ENCODE measurements around the gene SYNPO2. TPM values are rescaled to one million over a fixed set of nuclear protein-coding genes. Genes with fewer than 3 reads are reported as not detected.
A peak's percentile ranks its signal among the peaks of the same experiment; 100 is the strongest.
"Not testable (repeated sequence)": the region's sequence is repeated elsewhere in the genome, so short reads cannot be mapped to it uniquely, and the experiment has no call there.

Gene SYNPO2
- total RNA-seq, 1 donor from 2014 or later: 0.26 TPM

GRCh38 chr4:118974758-118975157 lies 86.1 kb downstream of the SYNPO2 start:
- DNase-seq (ENCODE audit: low spot score): no peak
- no peaks in the 10 kb centered on the region for H3K9me3 Mint-ChIP-seq
- no peak overlapping the region for H3K27ac Mint-ChIP-seq
- H3K36me3 Mint-ChIP-seq (ENCODE audit: low read depth): no peaks in the 10 kb centered on the region
- intact Hi-C loops (cut with micrococcal nuclease): no loop called here
- no peak overlapping the region for H3K4me3 Mint-ChIP-seq
- H3K4me1 Mint-ChIP-seq (ENCODE audit: low read depth): no peaks in the 10 kb centered on the region
- peaks cover 4% of the 10 kb centered on the region for H3K27me3 Mint-ChIP-seq (ENCODE audit: insufficient read depth)

- H3K36me3 Mint-ChIP-seq (ENCODE audit: low read depth): no peaks in the 10 kb centered on the region
- intact Hi-C loops (cut with micrococcal nuclease): no loop called here
- H3K9me3 Mint-ChIP-seq: no peaks in the 10 kb centered on the region
- H3K4me3 Mint-ChIP-seq: no peak overlapping the region
- no peaks in the 10 kb centered on the region for H3K4me1 Mint-ChIP-seq (ENCODE audit: low read depth)
- no peak overlapping the region for H3K27ac Mint-ChIP-seq
- DNase-seq (ENCODE audit: low spot score): no peak
- peaks cover 4% of the 10 kb centered on the region for H3K27me3 Mint-ChIP-seq (ENCODE audit: insufficient read depth)
Observed at GRCh38 chr4:118975449-118976192, 87.0 kb downstream of the SYNPO2 start.

GRCh38 chr4:118976193-118976560 lies 87.5 kb downstream of the SYNPO2 start:
- H3K27me3 Mint-ChIP-seq (ENCODE audit: insufficient read depth); H3K4me3 Mint-ChIP-seq; H3K9me3 Mint-ChIP-seq; H3K36me3 Mint-ChIP-seq (ENCODE audit: low read depth); H3K4me1 Mint-ChIP-seq (ENCODE audit: low read depth); DNase-seq (ENCODE audit: low spot score); H3K27ac Mint-ChIP-seq; intact Hi-C loops (cut with micrococcal nuclease): not testable (repeated sequence)

- intact Hi-C loops (cut with micrococcal nuclease): not testable (repeated sequence)
Observed at GRCh38 chr4:118977100-118977499, 88.4 kb downstream of the SYNPO2 start.

GRCh38 chr4:118979712-118980111 lies 91.1 kb downstream of the SYNPO2 start:
- no peaks in the 10 kb centered on the region for H3K9me3 Mint-ChIP-seq
- no peak overlapping the region for H3K27ac Mint-ChIP-seq
- DNase-seq (ENCODE audit: low spot score): no peak
- no peak overlapping the region for H3K4me3 Mint-ChIP-seq
- peaks cover 4% of the 10 kb centered on the region for H3K27me3 Mint-ChIP-seq (ENCODE audit: insufficient read depth)
- intact Hi-C loops (cut with micrococcal nuclease): loop anchor here (5.0 to 10.0 kb wide), 2 partner anchors 233 to 515 kb away; partner anchors contain the start of gene USP53
- no peaks in the 10 kb centered on the region for H3K4me1 Mint-ChIP-seq (ENCODE audit: low read depth)
- no peaks in the 10 kb centered on the region for H3K36me3 Mint-ChIP-seq (ENCODE audit: low read depth)

More at GRCh38 chr4:118977100-118977499, 88.4 kb downstream of the SYNPO2 start:
- not testable (repeated sequence) for H3K9me3 Mint-ChIP-seq; DNase-seq (ENCODE audit: low spot score); H3K36me3 Mint-ChIP-seq (ENCODE audit: low read depth); H3K27ac Mint-ChIP-seq; H3K4me3 Mint-ChIP-seq; H3K27me3 Mint-ChIP-seq (ENCODE audit: insufficient read depth); H3K4me1 Mint-ChIP-seq (ENCODE audit: low read depth)

GRCh38 chr4:118981171-118981838 lies 92.7 kb downstream of the SYNPO2 start:
- peaks cover 4% of the 10 kb centered on the region for H3K27me3 Mint-ChIP-seq (ENCODE audit: insufficient read depth)
- no peaks in the 10 kb centered on the region for H3K36me3 Mint-ChIP-seq (ENCODE audit: low read depth)
- intact Hi-C loops (cut with micrococcal nuclease): loop anchor here (1.0 to 10.0 kb wide), 5 partner anchors 61 to 647 kb away; partner anchors contain the start of genes PDE5A and USP53
- no peaks in the 10 kb centered on the region for H3K4me1 Mint-ChIP-seq (ENCODE audit: low read depth)
- H3K27ac Mint-ChIP-seq: no peak overlapping the region
- no peaks in the 10 kb centered on the region for H3K9me3 Mint-ChIP-seq
- DNase-seq (ENCODE audit: low spot score): no peak
- no peak overlapping the region for H3K4me3 Mint-ChIP-seq

GRCh38 chr4:118981839-118982381 lies 93.3 kb downstream of the SYNPO2 start:
- no peak overlapping the region for H3K4me3 Mint-ChIP-seq
- no peaks in the 10 kb centered on the region for H3K9me3 Mint-ChIP-seq
- intact Hi-C loops (cut with micrococcal nuclease): loop anchor here (1.0 to 10.0 kb wide), 5 partner anchors 60 to 646 kb away; partner anchors contain the start of genes PDE5A and USP53
- no peak overlapping the region for H3K27ac Mint-ChIP-seq
- H3K36me3 Mint-ChIP-seq (ENCODE audit: low read depth): no peaks in the 10 kb centered on the region
- DNase-seq (ENCODE audit: low spot score): peak; percentile 20
- no peaks in the 10 kb centered on the region for H3K4me1 Mint-ChIP-seq (ENCODE audit: low read depth)
- H3K27me3 Mint-ChIP-seq (ENCODE audit: insufficient read depth): peaks cover 4% of the 10 kb centered on the region

- Mint-ChIP-seq H3K4me1 (ENCODE audit: low read depth) (no peaks in the 10 kb centered on the region), H3K36me3 (ENCODE audit: low read depth) (no peaks in the 10 kb centered on the region), H3K4me3 (no peak overlapping the region), H3K9me3 (no peaks in the 10 kb centered on the region), H3K27me3 (ENCODE audit: insufficient read depth) (peaks cover 4% of the 10 kb centered on the region), H3K27ac (no peak overlapping the region)
- no peak for DNase-seq (ENCODE audit: low spot score)
- intact Hi-C loops (cut with micrococcal nuclease): loop anchor here (5.0 to 10.0 kb wide), 2 partner anchors 229 to 512 kb away; partner anchors contain the start of gene USP53
Observed at GRCh38 chr4:118983293-118983692, 94.6 kb downstream of the SYNPO2 start.

GRCh38 chr4:118983831-118984230 lies 95.2 kb downstream of the SYNPO2 start:
- Mint-ChIP-seq H3K4me3 (no peak overlapping the region), H3K27me3 (ENCODE audit: insufficient read depth) (peaks cover 4% of the 10 kb centered on the region), H3K36me3 (ENCODE audit: low read depth) (no peaks in the 10 kb centered on the region), H3K4me1 (ENCODE audit: low read depth) (no peaks in the 10 kb centered on the region), H3K27ac (no peak overlapping the region), H3K9me3 (no peaks in the 10 kb centered on the region)
- intact Hi-C loops (cut with micrococcal nuclease): loop anchor here (5.0 to 10.0 kb wide), 2 partner anchors 228 to 511 kb away; partner anchors contain the start of gene USP53
- DNase-seq (ENCODE audit: low spot score): no peak

- no peaks in the 10 kb centered on the region for H3K9me3 Mint-ChIP-seq
- H3K36me3 Mint-ChIP-seq (ENCODE audit: low read depth): no peaks in the 10 kb centered on the region
- no peak overlapping the region for H3K27ac Mint-ChIP-seq
- no peak overlapping the region for H3K4me3 Mint-ChIP-seq
- peaks cover 4% of the 10 kb centered on the region for H3K27me3 Mint-ChIP-seq (ENCODE audit: insufficient read depth)
- H3K4me1 Mint-ChIP-seq (ENCODE audit: low read depth): no peaks in the 10 kb centered on the region
- no peak for DNase-seq (ENCODE audit: low spot score)
- intact Hi-C loops (cut with micrococcal nuclease): loop anchor here (10.0 kb wide), 1 partner anchor 509 kb away; no protein-coding TSS in a partner anchor
Observed at GRCh38 chr4:118985170-118986000, 96.7 kb downstream of the SYNPO2 start.

- intact Hi-C loops (cut with micrococcal nuclease): loop anchor here (10.0 kb wide), 1 partner anchor 507 kb away; no protein-coding TSS in a partner anchor
- Mint-ChIP-seq H3K36me3 (ENCODE audit: low read depth) (no peaks in the 10 kb centered on the region), H3K4me3 (no peak overlapping the region), H3K9me3 (no peaks in the 10 kb centered on the region), H3K4me1 (ENCODE audit: low read depth) (no peaks in the 10 kb centered on the region), H3K27me3 (ENCODE audit: insufficient read depth) (peaks cover 2% of the 10 kb centered on the region), H3K27ac (no peak overlapping the region)
- no peak for DNase-seq (ENCODE audit: low spot score)
Observed at GRCh38 chr4:118987959-118988634, 99.4 kb downstream of the SYNPO2 start.

- intact Hi-C loops (cut with micrococcal nuclease): loop anchor here (10.0 kb wide), 1 partner anchor 506 kb away; no protein-coding TSS in a partner anchor
- Mint-ChIP-seq H3K4me3 (no peak overlapping the region), H3K27ac (no peak overlapping the region), H3K4me1 (ENCODE audit: low read depth) (no peaks in the 10 kb centered on the region), H3K9me3 (no peaks in the 10 kb centered on the region), H3K36me3 (ENCODE audit: low read depth) (no peaks in the 10 kb centered on the region), H3K27me3 (ENCODE audit: insufficient read depth) (no peaks in the 10 kb centered on the region)
- no peak for DNase-seq (ENCODE audit: low spot score)
Observed at GRCh38 chr4:118988635-118988972, 100.0 kb downstream of the SYNPO2 start.
